Stimulated activated CD4-positive, alpha-beta T cell treated with anti-CD3 and anti-CD28 coated beads, Interleukin-4, amount 100 ng/mL, for 1 hour (primary cell): ENCODE results near the gene ATF7IP2.
"Not testable (repeated sequence)": the region's sequence is repeated elsewhere in the genome, so short reads cannot be mapped to it uniquely, and the experiment has no call there.

Experiments
- DNase-seq: peaks from one replicate; pipeline ENCODE4 v3.0.0-alpha.2; 2020

Gene ATF7IP2, protein sequence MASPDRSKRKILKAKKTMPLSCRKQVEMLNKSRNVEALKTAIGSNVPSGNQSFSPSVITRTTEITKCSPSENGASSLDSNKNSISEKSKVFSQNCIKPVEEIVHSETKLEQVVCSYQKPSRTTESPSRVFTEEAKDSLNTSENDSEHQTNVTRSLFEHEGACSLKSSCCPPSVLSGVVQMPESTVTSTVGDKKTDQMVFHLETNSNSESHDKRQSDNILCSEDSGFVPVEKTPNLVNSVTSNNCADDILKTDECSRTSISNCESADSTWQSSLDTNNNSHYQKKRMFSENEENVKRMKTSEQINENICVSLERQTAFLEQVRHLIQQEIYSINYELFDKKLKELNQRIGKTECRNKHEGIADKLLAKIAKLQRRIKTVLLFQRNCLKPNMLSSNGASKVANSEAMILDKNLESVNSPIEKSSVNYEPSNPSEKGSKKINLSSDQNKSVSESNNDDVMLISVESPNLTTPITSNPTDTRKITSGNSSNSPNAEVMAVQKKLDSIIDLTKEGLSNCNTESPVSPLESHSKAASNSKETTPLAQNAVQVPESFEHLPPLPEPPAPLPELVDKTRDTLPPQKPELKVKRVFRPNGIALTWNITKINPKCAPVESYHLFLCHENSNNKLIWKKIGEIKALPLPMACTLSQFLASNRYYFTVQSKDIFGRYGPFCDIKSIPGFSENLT

DNA sequence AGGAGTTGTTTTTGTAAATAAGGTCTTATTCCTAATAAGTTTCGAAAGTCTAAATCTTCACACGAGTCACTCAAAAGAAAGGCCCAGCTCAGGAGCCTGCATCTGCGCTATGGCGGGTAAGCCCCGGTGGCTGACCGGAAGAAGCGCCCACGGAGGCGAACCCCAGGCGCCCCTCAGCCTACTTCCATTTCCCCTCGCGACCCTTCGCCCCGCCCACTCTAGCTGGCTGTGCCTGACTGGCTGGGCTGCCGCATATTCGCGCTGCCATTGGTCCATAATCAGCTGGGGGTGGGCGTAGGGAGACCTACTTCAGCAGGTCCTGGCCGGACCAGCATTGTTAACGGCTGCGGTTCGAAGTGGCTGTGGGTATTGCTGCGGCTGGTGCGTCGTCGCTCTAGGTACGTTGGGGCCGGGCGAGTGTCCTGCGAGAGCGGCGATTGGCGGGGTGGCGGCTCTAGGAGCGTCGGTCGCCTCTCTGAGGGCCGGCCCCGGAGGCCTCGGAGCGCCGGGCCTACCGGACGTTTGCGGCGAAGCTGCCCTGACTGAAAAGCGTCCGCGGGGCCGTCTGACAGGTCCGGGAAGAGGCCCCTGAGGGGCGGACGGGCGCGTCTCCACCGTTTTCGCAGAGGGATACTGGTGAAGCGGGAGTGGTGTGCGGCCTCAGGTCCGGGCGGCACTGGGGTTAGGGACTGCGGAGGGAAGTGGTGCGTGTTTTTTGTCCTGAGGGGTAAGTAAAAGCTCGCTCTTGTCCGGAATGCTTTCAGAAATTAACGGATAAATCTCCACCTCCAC lies at the start of gene ATF7IP2:
Gene ATF7IP2 (plus strand): TSS at position 337 of the 792 bp plus-strand sequence. CDS start 44,560 bp downstream, outside the sequence.
- peak; percentile 91 for DNase-seq

DNA sequence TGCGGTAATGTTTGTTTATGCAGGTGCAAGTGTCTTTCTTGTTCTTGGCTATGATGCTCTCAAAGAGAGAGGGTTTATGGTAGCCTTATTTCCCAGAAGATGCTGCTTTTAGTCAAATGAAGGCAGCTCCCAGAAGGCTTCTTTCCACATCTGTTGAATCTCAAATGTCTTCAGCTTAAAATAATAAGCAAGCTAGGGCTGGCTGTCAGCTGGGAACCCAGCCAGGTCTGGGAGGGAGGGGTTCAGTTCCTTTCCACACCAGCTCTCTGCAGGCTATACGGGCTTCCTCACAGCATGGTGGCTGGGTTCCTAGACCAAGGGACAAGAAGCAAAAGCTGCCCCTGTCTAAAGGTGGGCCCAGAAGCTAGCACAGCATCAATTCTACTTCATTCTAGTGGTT lies 47.4 kb upstream of the ATF7IP2 start:
- no peak for DNase-seq

DNA sequence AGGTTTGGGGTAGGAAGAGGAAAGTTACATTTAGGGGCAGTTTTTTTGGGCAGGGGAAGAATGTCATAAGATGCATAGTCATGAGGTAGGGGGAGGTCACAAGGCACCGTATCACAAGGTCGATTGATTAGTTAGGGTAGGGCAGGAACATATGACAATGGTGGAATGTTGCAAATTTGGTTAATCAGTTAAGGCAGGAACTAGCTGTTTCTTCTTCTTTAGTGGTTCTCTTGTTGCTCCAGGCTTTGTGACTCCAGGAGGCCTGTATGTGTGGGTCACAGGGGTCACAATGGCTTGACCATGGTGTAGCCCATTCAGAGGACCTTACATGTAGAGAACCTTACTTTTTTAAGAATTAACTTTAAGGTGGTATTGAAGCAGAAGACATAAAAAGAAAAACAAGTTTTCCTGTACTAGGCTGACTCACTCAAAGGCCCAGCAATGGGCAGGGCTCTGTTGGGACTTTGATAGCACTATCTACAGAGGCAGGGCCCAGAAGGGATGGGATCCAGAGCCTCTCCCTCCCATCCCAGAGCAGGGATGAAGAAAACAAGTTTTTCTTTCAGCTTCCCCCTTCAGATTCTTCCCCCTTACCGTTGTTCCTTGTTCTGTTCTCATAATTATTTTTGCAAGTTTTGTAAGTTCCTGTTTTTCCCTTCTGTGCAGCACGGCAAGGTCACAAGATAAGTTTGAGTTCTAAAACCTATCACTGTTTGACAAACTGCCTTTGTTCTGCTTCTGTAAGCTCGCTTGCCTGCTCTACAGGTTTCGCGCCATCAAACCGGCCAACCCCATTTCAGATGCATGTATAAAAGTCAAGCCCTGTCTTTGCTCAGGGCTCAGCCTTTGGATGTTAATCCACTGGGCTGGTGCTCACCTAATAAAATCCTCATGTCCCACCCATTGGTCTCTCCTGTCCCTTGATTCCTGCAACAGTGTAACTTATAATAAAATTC lies 45.8 kb upstream of the ATF7IP2 start:
- DNase-seq: no peak

DNA sequence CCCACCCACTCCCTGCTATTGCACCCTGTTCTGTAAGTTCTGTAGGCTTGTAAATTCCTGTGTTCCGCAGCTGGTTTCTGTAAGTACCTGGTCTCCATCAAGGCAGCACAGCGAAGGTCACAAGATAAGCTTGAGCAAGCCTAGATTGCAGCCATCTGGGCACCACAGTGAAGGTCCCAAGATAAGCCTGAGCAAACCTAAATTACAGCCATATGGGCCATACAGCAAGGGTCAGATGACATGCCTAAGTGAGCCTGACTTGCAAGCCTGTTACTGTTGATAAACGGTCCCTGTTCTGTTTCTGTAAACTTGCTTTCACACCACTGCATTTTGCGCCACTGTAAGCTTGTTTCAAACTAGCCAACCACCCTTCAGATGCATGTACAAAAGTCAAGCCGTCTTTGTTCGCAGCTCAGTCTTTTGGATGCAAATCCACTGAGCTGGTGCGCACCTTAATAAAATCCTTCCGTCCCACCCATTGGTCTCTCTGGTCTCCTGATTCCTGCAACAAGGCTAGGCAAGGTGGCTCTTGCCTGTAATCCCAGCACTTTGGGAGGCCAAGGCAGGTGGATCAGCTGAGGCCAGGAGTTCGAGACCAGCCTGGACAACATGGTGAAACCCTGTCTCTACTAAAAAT lies 42.6 kb upstream of the ATF7IP2 start:
- DNase-seq: no peak

DNA sequence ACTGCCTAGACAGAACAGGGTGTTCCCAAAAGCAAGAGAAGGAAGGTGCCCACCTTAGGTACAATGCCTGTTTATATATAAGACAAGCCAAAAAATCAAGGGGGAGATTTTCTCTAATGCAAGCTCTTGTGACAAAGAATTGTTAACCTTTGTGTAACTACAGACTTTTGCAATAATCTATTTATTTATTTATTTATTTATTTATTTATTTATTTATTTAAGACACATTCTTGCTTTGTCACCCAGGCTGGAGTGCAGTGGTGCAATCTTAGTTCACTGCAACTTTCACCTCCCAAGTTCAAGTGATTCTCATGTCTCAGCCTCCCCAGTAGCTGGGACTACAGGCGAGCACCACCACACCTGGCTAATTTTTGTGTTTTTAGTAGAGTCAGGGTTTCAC lies 41.2 kb upstream of the ATF7IP2 start:
- not testable (repeated sequence) for DNase-seq

DNA sequence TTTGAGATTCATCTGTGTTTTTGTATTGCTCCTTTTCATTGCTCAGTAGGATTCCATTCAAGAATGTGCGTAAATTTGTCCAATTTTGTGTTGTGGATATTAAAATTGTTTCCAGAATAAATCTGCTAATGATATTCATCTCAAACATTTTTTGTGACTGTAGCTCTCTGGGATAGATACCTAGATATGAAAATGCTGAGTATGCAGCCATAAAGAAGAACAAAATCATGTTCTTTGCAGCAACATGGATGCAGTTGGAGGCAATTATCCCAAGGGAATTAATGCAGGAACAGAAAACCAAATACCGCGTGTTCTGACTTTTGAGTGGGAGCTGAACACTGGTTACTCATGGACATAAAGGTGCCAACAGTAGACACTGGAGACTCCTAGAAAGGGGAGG lies 40.2 kb upstream of the ATF7IP2 start:
- DNase-seq: no peak

DNA sequence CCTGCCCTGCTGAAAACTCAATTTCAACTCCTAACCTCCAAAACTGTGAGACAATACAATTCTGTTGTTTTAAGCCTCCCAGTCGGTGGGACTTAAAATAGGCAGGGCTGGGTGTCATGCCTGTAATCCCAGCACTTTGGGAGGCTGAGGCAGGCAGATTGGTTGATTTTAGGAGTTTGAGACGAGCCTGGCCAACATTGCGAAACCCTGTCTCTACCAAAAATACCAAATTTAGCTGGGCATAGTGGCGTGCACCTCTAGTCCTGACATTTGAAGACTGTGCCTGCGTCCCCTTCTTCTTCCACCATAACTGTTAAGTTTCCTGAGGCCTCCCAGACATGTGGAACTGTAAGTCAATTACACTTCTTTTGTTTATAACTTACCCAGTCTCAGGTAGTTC lies 36.0 kb upstream of the ATF7IP2 start:
- DNase-seq: no peak

DNA sequence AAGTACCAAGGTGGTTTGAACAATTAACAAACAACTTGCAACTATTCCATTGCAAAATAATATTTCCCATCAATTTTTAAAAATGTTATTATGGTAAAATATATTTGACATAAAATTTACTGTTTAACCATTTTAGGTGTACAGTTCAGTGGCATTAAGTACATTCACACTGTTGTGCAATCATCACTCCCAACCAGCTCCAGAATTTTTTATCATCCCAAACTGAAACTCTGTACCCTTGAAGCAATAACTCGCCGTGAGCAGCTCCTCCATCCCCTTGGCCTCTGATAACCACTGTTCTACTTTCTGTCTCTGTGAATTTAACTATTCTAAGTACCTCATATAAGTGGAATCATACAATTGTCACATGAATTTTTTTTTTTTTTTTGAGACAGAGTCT lies 33.6 kb upstream of the ATF7IP2 start:
- DNase-seq: no peak

DNA sequence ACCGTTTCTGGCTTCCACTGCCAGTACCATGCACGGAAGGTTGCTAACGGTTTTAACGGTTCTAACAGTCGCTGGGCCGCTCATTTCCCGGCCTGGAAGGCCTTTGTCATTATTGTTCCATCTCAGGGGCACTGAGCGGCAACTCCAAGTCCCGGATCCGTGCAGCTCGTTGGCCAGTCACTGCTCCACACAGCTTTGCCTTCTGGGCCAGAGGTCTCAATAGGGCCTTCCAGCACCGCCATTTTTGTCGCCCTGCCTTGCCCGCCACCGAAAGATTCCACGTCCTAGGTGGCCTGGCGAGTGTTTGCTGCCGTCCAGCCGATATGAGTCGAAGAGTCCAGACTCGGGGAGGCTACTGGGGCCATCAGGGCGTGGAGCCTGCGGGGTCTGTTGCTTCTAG lies 30.3 kb upstream of the ATF7IP2 start:
- DNase-seq: no peak

DNA sequence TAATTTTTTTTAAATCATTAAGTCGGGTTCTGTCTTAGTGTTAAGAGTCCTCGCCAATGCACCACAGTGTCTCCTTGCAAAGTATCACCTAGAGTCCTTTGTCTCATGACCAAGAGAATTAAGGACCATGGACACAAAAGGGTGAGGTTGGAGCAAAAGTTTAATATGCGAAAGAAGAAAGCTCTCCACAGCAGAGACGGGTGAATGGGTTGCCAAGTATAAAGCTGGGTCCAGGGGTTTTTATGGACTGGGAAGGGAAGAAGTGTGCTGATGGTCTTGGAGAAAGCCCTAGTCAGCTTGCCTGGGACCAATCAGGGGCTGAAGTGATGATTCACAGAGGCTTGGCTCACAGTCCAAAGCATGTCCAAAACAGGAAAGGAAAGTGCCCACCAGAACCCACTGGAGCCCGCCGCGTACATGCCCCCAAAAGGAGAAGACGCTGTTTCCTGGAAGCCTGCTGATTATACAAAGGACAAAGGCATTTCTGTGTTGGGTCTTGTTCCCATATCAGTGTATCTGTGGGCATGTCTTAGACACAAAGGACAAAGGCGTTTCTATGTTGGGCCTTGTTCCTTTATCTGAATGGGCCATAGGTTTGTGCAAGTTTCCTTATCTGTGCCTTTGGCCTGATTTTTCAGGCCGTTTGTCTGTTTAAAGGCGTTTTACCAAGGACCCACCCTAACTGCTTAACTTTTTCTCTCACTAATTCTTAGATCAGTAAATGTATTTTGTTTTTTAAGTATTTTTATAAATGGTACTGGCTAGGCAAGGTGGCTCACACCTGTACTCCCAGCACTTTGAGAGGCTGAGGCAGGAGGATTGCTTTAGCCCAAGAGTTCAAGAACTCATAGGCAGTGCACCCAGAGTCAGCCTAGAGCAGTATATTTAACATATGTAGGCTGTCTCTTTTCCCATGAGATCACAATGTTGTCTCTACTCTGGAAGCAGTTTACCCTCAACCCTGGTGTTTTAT lies 28.7 kb upstream of the ATF7IP2 start:
- DNase-seq: no peak

DNA sequence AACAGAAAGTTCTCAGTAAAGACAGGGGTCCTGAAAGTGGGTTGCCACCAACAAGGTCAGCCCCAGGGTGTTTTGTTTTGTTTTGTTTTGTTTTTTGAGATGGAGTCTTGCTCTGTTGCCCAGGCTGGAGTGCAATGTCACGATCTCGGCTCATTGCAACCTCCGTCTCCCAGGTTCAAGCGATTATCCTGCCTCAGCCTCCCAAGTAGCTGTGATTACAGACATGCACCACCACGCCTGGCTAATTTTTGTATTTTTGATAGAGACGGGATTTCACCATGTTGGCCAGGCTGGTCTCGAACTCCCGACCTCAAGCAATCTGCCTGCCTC lies 24.1 kb upstream of the ATF7IP2 start:
- not testable (repeated sequence) for DNase-seq

DNA sequence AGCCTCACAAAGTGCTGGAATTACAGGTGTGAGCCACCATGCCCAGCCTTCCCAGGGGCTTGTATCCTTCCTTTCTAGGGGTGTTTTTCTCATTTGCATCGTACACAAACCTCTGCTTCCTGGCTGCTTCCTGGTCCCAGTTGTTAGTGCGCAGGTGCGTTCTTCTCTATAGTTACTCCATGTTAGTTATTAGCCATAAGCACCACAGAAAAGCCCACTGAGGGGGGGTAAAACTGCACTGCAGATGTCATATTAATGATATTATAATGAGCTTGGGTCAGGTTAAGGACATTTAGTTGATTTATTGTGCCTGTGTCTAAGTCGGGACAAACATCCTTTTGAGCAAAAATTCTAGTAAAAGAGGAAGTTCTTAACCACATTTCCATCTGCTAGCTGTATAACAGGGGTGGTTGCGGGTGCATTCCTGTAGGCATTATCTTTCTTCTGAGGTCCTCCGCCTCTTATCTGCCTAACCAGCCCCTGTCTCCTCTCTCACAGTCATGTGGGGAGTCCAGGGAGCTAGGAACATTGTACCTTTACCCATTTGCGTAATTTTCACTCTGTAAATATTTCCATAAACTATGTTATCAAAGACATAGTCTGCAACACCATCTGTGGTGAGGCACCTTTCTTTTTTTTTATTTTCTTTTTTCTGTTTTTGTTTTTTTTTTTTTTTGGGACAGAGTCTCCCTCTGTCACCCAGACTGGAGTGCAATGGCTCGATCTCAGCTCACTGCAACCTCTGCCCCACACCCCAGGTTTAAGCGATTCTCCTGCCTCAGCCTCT lies 23.6 kb upstream of the ATF7IP2 start:
- DNase-seq: no peak

DNA sequence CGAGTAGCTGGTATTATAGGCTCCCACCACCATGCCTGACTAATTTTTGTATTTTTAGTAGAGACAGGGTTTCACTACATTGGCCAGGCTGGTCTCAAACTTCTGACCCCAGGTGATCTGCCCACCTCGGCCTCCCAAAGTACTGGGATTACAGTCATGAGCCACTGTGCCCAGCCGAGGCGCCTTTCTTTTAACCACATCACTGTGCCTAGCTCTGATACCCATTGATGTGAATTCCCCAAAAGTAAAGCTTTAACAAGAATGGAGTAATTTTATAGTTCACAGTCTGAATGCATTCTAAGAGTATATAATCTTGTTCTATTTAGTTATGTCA lies 23.0 kb upstream of the ATF7IP2 start:
- DNase-seq: not testable (repeated sequence)

DNA sequence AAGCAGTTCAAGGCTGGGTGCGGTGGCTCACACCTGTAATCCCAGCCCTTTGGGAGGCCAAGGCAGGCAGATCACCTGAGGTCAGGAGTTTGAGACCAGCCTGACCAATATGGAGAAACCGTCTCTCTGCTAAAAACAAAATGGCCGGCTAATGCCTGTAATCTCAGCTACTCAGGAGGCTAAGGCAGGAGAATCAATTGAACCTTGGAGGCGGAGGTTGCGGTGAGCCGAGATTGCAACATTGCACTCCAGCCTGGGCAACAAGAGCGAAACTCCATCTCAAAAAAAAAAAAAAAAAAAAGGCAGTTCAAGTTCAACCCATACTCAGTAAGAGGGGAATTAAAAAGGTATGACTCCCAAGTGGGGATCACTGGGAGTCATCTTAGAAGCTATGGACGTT lies 19.2 kb upstream of the ATF7IP2 start:
- DNase-seq: not testable (repeated sequence)

DNA sequence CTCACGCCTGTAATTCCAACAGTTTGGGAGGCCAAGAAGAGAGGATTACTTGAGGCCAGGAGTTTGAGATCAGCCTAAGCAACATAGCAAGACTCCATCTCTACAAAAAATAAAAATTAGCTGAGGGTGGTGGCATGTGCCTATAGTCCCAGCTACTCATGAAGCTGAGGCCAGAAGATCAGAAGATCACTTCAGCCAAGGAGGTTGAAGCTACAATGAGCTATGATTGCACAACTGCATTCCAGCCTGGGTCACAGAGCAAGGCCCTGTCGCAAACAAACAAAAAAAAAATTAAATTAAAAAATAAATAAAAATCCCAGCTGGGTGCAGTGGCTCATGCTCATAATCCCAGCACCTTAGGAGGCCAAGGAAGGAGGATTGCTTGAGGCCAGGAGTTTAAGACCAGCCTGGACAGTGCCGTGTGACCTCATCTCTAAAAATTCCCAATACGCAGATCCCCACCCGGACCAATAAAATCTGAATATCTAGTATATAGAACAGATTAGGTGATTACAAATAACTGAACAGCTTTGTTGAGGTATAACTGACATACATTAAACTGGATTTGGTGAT lies 18.2 kb upstream of the ATF7IP2 start:
- no peak for DNase-seq

DNA sequence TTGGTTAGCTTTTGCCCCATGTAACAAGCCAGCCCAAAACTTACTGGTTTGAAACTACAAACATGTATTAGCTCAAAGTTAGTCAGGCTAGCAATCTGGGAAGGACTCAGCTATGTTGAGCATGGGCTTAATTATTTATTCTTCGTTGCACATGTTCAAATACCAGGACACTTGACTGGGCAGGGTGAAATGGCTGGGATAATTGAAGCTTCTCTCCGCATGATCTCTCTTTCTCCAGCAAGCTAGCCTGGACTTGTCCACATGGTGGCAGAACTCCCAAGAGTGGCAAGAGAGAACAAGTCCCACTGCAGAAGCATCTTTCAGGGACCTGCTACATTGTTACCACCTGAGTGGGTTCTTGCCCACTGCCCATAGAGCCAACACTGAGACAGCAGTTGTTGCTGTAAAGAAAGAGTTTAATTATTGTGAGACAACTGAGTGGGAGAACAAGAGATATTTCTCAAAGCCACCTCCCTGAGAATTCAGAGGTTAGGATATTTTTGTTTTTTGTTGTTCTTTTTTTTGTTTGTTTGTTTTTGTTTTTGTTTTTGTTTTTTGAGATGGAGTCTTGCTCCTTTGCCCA lies 16.8 kb upstream of the ATF7IP2 start:
- no peak for DNase-seq

DNA sequence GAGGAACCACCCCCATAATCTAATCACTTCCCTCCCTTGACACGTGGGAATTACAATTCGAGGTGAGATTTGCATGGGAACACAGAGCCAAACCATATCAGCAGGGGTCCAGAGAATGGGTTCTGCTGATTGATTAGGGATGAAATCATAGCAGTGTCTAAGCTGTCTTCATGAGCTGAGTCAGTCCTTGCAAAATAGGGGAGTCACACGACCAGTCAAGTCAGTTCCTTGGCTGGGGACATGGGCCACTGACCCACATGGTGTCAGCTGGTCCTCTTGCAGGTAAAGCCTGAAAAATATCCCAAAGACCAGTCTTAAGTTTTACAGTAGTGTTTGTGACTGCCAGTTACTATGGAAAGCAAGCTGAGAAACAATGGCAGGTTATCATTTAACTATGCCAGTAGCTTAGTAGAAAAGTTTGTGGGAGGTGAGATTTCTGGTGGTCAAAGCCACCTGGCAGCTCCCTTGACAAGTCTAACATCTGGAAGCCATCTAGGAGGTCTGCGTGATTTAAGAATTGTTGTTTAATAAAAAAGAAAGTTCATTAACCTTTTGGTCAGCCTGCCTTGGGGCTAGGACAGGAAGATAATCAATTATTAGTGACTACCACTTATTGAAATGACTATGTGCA lies 15.7 kb upstream of the ATF7IP2 start:
- no peak for DNase-seq

DNA sequence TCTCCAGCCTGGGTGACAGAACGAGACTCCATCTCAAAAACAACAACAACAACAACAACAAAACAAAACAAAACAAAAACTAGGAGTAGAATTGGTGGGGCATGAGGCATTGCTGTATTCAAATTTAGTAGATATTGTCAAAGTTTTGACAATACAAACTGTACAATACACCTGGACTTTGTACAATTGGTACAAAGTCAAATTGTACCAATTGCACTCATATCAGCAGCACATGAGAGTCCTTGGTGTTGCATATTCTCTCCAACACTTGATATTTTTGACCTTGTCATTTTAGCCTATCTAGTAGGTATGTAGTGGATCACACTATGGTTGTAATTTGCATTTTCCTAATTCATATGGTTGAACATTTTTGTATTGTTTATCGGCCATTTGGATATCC lies 14.3 kb upstream of the ATF7IP2 start:
- DNase-seq: no peak

DNA sequence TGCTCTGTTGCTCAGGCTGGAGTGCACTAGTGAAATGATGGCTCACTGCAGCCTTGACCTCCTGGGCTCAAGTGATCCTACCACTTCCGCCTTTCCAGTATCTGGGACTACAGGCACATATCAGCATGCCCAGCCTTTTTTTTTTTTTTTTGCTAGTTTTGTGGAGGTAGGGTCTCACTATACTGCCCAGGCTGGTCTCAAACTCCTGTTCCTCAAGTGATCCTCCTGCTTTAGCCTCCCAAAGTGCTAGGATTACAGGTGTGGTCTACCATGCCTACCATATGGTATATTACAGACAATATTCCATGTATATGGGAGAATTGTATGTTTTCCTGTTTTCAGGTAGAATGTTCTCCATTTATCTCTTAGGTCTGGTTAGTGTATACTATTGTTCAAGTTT lies 12.3 kb upstream of the ATF7IP2 start:
- DNase-seq: no peak
